Measurements from ENCODE around the gene LGALS9C.
A peak's percentile ranks its signal among the peaks of the same experiment; 100 is the strongest.
"Not testable (repeated sequence)": the region's sequence is repeated elsewhere in the genome, so short reads cannot be mapped to it uniquely, and the experiment has no call there.

LGALS9C gene

GRCh38 chr17:18476508-18477308 is at the start of gene LGALS9C:
Gene LGALS9C (plus strand): TSS chr17:18476789. CDS start chr17:18476855, 66 bp downstream.
- DNase-seq (ENCODE audit: low spot score), result peak; percentile 6

- not testable (repeated sequence) for DNase-seq (ENCODE audit: low spot score)
Measured at GRCh38 chr17:18432206-18432605, 44.4 kb upstream of the LGALS9C start.

- DNase-seq (ENCODE audit: low spot score), result not testable (repeated sequence)
Measured at GRCh38 chr17:18439465-18439870, 37.1 kb upstream of the LGALS9C start.

GRCh38 chr17:18442093-18442492 is 34.5 kb upstream of the LGALS9C start:
- not testable (repeated sequence) for DNase-seq (ENCODE audit: low spot score)

- DNase-seq (ENCODE audit: low spot score), result not testable (repeated sequence)
Measured at GRCh38 chr17:18442532-18442931, 34.1 kb upstream of the LGALS9C start.

GRCh38 chr17:18447476-18448205 is 28.9 kb upstream of the LGALS9C start:
- not testable (repeated sequence) for DNase-seq (ENCODE audit: low spot score)

GRCh38 chr17:18448311-18448710 is 28.3 kb upstream of the LGALS9C start:
- DNase-seq (ENCODE audit: low spot score), result not testable (repeated sequence)

- DNase-seq (ENCODE audit: low spot score), result not testable (repeated sequence)
Measured at GRCh38 chr17:18449833-18450232, 26.8 kb upstream of the LGALS9C start.

GRCh38 chr17:18450998-18451397 is 25.6 kb upstream of the LGALS9C start:
- DNase-seq (ENCODE audit: low spot score), result not testable (repeated sequence)

GRCh38 chr17:18451969-18452368 is 24.6 kb upstream of the LGALS9C start:
- DNase-seq (ENCODE audit: low spot score), result peak; percentile 43

GRCh38 chr17:18459035-18459434 is 17.6 kb upstream of the LGALS9C start:
- DNase-seq (ENCODE audit: low spot score), result not testable (repeated sequence)

GRCh38 chr17:18463831-18464502 is 12.6 kb upstream of the LGALS9C start:
- not testable (repeated sequence) for DNase-seq (ENCODE audit: low spot score)

- not testable (repeated sequence) for DNase-seq (ENCODE audit: low spot score)
Measured at GRCh38 chr17:18466250-18466983, 10.2 kb upstream of the LGALS9C start.

GRCh38 chr17:18467001-18467400 is 9.6 kb upstream of the LGALS9C start:
- DNase-seq (ENCODE audit: low spot score), result not testable (repeated sequence)

- DNase-seq (ENCODE audit: low spot score), result not testable (repeated sequence)
Measured at GRCh38 chr17:18468472-18469171, 8.0 kb upstream of the LGALS9C start.

GRCh38 chr17:18469837-18470236 is 6.8 kb upstream of the LGALS9C start:
- DNase-seq (ENCODE audit: low spot score), result not testable (repeated sequence)

GRCh38 chr17:18470345-18470930 is 6.2 kb upstream of the LGALS9C start:
- not testable (repeated sequence) for DNase-seq (ENCODE audit: low spot score)

- DNase-seq (ENCODE audit: low spot score), result not testable (repeated sequence)
Measured at GRCh38 chr17:18473967-18474366, 2.6 kb upstream of the LGALS9C start.

GRCh38 chr17:18474754-18475153 is 1.8 kb upstream of the LGALS9C start:
- not testable (repeated sequence) for DNase-seq (ENCODE audit: low spot score)

- not testable (repeated sequence) for DNase-seq (ENCODE audit: low spot score)
Measured at GRCh38 chr17:18477367-18477766, 778 bp downstream of the LGALS9C start.

GRCh38 chr17:18478362-18478761 is 1.8 kb downstream of the LGALS9C start:
- not testable (repeated sequence) for DNase-seq (ENCODE audit: low spot score)

Data from SW480 (cell line).